ENCODE measurements around the gene PML.

The PML gene, protein sequence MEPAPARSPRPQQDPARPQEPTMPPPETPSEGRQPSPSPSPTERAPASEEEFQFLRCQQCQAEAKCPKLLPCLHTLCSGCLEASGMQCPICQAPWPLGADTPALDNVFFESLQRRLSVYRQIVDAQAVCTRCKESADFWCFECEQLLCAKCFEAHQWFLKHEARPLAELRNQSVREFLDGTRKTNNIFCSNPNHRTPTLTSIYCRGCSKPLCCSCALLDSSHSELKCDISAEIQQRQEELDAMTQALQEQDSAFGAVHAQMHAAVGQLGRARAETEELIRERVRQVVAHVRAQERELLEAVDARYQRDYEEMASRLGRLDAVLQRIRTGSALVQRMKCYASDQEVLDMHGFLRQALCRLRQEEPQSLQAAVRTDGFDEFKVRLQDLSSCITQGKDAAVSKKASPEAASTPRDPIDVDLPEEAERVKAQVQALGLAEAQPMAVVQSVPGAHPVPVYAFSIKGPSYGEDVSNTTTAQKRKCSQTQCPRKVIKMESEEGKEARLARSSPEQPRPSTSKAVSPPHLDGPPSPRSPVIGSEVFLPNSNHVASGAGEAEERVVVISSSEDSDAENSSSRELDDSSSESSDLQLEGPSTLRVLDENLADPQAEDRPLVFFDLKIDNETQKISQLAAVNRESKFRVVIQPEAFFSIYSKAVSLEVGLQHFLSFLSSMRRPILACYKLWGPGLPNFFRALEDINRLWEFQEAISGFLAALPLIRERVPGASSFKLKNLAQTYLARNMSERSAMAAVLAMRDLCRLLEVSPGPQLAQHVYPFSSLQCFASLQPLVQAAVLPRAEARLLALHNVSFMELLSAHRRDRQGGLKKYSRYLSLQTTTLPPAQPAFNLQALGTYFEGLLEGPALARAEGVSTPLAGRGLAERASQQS

DNA sequence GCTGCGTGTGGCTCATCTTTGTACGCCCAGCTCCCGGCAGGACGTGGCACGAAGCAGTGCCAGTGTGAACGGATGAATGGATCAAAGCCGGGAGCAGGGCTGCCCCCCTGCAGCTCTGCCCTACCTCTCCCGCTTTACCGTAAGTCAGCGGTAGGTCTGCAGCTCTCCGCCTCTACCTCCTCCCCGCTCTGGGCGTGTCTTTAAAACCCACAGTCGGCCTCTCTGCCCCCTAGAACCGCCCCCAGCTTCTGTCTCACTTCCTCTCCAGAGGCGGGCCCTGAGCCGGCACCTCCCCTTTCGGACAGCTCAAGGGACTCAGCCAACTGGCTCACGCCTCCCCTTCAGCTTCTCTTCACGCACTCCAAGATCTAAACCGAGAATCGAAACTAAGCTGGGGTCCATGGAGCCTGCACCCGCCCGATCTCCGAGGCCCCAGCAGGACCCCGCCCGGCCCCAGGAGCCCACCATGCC lies at the start of gene PML:
TSS of gene PML (plus strand) at position 304 of the 471 bp plus-strand sequence. CDS start at position 401, 97 bp downstream.
- in situ Hi-C loops (cut with MboI; ENCODE audit: low sequenced_read_pairs): no loop called here

DNA sequence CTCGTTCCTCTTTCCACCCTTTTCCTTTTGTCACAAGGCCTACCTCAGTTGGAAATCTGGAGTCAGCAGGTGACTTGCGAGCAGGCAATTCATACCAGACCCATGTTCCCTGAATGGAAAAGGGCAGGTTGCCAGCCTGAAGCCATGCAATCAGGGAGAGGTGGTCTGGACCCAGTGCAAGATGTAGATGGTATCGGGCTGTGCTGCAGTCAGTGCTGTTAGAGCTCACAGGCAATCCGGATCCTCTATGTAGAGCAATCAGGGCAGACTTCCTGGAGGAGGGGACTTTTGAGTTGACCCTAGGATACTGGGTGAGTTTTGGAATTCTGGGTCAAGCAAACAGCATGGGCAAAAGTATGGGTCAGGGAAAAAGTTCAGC lies 49.4 kb upstream of the PML start:
- in situ Hi-C loops (cut with MboI; ENCODE audit: low sequenced_read_pairs): no loop called here

DNA sequence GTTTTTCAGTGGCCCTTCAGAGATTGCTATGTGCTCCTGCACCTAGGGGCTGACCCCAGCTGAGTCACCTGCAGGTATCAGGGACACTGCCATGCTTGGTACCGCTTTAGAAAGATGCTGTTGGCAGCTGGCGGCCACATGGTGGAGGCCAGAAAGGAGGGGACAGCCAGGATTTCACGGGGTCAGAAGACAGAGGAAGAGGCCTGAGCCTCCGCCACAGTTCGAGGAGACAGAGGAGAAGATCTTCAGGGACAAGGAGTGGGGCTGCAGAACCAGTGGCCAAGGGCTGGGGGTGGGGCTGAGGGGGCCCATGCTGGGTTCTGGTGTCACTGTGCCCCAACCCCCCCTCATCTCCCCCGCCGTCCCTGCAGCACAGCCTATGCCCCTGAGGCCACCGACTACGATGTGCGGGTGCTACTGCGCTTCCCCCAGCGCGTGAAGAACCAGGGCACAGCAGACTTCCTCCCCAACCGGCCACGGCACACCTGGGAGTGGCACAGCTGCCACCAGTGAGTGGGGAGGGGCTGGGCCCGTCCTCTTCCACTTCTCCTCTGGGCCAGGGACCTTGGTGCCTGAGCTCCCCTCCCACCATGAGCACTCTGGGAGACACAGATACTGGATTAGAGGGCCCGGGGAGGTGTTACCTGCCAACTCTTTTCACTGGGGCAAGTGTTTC lies 48.3 kb upstream of the PML start:
- in situ Hi-C loops (cut with MboI; ENCODE audit: low sequenced_read_pairs): no loop called here

DNA sequence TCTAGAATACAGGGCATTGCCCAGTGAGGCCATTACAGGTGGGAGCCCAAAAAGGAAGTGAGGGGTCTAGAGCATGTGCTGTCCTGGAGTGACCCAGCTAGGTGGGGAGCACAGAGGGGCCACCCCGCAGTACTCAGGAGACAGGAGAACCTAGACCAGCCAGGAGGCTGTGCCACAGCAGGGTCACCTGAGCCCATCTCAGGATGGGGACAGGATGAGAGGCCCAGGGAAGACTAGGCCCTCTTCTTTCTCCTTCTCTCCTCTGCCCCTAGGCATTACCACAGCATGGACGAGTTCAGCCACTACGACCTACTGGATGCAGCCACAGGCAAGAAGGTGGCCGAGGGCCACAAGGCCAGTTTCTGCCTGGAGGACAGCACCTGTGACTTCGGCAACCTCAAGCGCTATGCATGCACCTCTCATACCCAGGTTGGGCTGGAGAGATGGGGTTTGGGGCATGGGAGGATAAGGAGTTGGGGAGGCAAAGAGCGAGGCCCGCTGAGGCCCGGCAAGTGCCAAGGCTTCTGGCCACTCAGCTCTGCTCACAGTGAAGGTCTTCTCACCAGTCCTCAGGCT lies 47.6 kb upstream of the PML start:
- in situ Hi-C loops (cut with MboI; ENCODE audit: low sequenced_read_pairs): no loop called here

DNA sequence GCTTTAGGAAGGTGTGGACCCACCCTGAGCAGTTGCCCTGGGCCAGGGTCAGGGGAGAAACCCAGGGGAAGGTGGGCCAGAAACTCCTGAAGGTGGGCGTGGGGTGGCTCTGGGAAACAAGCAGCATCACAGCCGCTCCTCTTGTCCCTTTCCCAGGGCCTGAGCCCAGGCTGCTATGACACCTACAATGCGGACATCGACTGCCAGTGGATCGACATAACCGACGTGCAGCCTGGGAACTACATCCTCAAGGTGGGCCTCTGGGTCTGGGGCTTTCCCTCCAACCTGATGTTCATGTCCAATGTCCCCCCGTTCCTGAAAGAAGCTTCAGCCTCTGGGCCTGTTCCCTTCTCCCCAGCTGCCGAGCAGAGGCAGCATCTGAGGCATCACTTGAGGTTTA lies 46.9 kb upstream of the PML start:
- in situ Hi-C loops (cut with MboI; ENCODE audit: low sequenced_read_pairs): no loop called here

DNA sequence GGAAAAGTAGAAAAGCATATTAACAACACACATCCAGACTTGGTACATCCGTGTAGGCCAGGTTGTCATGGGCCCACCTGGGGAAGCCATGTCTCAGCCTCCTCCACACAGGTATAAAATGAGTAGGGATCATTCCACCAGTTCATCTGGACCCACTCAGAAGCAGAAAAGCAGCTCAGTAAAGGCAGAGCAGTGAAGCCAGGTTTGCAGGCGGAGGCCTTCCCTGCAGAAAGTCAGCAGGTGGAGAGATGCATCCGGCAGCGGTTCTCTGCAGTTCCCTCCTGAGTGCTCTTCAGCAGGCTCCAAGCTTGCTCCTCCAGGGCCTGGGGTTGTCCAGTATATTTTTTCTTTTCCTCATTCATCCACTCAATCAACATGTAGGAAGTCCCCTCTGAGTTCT lies 46.1 kb upstream of the PML start:
- in situ Hi-C loops (cut with MboI; ENCODE audit: low sequenced_read_pairs): no loop called here

DNA sequence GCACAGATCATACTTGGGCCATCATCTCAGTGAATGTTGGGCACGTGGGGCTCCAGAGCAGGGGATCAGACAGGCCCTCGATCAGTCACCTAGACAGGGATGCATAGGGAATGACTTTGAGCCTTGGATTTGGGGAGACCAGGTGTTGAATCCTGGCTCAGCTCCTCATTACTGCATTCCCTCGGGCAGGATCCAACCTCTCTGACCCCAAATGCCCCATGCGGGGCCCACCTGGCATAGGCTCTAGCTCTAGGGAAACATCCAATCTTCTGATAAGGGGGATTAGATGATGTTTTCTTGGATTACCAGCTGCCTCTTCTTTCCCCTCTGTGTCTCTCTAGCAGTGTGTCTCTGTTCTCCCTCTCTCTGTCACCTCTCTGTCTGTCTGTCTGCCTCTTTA lies 45.5 kb upstream of the PML start:
- in situ Hi-C loops (cut with MboI; ENCODE audit: low sequenced_read_pairs): no loop called here

DNA sequence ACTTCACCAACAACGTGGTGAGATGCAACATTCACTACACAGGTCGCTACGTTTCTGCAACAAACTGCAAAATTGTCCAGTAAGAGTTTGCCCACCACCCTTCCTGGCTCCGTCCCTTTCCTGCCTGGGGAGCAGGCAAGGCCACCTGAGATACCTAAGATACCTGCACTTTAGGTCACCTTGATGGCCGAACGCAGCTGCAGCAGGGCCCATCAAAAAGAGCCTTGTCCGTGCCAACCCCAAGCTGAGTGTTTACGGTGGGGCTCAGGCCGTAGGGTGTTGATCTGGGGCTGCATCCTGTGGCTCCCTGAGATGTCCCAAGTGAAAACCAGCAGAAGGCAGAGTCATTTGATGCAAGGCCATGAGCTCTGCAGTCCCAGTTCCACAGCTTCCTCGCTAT lies 45.0 kb upstream of the PML start:
- in situ Hi-C loops (cut with MboI; ENCODE audit: low sequenced_read_pairs): no loop called here

DNA sequence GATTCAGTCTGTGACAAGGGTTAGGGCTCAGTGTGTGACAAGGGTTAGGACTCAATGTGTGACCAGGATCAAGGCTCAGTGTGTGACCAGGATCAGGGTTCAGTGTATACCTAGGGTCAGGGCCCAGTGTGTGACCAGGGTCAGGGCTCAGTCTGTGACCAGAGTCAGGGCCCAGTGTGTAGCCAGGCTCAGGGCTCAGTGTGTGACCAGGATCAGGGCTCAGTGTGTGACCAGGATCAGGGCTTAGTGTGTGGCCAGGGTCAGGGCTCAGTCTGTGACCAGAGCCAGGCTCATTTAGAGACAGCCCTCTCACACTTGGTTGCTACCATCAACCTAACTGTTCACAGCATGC lies 44.1 kb upstream of the PML start:
- in situ Hi-C loops (cut with MboI; ENCODE audit: low sequenced_read_pairs): no loop called here

DNA sequence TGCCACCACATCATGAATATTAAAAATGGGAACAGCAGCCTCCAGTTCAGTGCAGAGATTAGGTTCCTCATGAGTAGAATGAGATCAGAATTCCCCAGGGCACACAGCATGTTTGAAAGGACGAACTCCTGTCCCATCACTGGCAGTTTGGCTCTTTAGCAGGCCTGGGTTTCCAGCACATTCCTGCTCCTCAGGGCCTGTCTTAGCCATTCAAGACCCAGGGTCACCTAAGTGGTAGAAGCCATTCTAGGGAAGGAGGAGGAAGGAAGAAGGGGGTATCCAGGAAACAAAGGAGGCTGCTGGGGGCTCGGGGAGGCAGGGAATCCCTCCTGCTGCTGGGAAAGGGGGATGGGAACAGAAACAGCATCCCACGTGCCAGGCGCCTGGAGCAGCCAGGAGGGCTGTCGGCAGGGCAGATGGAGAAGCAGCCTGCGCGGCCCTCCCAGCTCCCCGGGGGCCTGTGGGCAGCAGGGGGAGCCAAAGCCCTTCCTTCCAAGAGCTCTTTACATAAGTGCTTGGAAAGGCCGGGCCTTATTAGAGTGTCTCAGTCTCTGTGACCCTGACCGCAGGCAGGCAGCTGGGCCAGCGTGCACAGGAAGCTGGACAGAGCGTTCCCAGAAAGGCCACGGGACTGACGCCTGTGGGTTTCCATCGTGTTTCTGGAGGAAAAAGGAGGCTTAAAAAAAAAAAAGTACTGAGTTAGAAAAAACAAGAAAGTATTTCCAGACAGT lies 43.5 kb upstream of the PML start:
- in situ Hi-C loops (cut with MboI; ENCODE audit: low sequenced_read_pairs): no loop called here

DNA sequence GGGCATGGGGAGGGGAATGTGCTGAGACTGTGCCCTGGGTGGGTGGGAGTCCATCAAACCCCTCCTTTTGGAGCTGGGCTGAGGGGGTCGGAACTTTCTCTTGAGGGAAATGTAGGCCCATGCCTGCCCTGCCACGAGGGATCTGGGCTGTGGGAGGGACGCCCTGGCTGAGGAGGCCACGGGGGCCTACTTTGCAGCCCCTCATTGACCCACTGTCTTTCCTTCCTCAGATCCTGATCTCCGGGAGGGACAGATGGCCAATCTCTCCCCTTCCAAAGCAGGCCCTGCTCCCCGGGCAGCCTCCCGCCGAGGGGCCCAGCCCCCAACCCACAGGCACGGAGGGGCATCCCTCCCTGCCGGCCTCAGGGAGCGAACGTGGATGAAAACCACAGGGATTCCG lies 42.9 kb upstream of the PML start:
- in situ Hi-C loops (cut with MboI; ENCODE audit: low sequenced_read_pairs): no loop called here

DNA sequence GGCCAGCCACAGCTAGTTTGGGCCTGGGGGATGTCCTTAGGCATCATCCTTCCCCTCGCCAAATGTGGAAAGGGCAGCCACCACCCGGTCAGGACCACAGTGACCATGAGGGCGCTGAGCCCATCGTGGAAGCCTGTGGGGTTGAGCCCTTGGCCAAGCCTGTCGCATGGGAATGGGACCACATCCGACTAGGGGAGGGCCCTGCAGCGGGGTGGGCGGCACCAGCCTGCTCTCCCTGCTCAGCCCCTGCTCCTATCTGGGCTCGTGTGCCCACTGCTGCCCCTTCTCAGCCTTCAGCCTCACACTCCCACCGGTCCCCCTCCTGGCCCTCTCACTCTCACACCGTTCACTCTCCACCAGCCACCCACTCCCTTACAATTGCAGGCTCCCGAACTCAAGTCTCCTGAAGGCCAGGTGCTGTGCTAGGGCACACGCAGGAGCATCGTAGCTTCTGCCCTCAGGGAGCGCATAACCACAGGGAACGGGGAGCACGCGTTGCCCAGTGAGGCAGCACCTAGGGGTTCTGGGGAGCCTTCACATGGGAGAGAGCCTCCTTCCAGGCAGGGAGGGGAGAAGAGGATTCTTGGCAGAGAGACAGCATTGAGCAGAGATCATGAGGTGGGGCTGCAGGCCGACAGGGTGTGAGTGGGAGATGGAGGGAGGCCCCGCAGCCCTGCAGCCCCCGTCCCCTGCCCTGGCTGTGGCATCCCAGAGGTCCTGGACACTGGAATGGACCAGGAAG lies 42.2 kb upstream of the PML start:
- in situ Hi-C loops (cut with MboI; ENCODE audit: low sequenced_read_pairs): no loop called here

DNA sequence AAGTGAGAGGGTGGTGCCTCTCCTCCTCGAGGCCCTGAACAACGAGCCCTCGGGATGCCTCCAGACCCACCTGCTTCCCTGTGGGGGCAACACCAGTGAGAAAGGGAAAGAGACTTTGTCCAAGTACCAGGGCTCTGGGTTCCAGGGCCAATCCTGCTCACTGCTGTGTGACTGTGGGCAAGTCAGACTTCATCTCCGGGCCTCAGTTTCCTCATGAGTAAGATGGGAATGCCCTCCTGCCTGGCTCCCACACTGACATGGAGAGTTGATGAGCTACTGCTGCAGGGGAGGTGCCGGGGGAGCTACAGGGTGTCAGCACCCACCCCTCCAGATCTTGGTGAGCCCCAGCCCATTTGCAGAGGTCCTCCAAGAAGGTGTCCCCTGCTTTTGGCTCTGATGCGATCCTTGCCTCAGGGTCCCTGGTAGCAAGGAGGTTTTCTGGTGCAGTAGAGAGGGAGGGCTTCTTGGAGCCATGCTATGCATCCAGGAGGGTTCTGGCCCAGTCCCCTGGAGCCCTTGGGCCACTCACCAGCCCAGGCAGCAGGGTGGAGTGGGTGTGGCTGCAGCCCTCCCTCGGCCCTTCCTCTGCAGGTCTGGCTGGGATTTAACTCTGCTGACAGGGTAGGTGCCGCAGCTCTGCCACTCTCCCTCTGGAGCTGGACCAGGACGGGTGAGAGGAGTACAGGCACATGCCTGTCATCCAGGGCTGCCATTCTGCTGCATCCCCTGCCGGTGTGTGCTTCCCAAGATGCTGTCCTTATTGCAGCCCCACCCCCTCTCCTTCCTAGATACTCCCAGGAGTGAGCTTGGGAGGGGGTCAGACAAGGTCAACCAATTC lies 41.4 kb upstream of the PML start:
- in situ Hi-C loops (cut with MboI; ENCODE audit: low sequenced_read_pairs): no loop called here

DNA sequence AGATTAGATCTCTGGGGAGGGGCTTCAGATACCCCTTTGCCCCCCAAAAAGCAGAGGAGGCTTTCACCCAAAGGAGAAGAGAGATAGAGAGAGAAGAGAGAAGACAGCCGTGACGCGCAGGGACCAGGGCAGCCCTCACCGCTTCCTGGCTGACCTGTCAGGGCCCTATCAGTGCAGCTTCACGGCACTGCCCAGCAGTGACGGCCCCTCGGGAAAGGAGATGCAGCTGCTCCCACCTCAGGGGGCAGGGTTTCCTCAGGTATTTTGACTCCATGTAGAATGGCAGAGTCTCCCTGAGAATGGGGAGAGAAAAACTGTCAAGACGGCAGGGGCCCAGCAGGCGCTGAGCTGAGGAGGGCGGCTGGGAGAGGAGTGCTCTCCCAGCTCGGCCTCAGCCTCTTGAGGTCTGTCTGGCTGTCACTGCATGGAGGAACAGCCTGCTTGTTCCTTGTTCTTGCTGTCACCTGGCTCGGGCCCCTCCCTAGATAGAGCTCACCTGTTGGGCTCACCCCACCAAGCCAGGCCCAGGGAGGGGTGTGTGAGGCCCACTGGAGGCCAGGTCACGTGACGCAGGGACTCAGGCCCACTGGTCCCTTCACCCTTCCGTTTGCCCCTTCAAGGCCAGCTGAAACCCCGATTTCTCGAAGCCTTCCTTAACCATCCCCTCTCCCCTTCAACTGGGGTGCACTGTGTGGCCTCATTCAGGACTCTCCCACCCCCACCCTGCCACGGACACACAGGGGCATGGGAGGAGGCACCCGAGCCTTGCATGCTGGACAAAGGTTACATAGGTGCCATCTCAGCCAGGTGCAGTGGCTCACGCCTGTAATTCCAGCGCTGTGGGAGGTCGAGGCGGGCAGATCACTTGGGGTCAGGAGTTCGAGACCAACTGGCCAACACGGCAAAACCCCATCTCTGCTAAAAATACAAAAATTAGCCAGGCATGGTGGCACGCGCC lies 40.0 kb upstream of the PML start:
- in situ Hi-C loops (cut with MboI; ENCODE audit: low sequenced_read_pairs): no loop called here

DNA sequence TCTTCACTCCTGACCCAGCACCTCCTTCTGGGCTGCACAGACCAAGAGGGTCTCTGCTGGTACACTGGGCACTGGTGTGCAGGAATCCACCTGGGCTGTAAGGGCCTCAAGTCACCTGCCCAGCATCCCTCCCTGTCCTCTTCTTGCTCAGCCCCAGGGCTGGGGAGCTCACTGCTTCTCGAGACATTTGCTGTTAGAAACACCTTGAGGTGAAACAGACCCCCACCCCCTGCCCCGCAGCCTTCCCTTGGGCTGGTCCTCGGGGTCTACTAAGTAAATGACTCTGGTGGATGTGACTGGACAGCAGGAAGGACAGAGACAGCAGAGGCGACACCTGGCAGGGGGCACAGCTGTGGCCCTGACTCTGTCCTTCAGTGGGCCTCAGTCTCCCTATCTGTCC lies 39.2 kb upstream of the PML start:
- in situ Hi-C loops (cut with MboI; ENCODE audit: low sequenced_read_pairs): no loop called here

DNA sequence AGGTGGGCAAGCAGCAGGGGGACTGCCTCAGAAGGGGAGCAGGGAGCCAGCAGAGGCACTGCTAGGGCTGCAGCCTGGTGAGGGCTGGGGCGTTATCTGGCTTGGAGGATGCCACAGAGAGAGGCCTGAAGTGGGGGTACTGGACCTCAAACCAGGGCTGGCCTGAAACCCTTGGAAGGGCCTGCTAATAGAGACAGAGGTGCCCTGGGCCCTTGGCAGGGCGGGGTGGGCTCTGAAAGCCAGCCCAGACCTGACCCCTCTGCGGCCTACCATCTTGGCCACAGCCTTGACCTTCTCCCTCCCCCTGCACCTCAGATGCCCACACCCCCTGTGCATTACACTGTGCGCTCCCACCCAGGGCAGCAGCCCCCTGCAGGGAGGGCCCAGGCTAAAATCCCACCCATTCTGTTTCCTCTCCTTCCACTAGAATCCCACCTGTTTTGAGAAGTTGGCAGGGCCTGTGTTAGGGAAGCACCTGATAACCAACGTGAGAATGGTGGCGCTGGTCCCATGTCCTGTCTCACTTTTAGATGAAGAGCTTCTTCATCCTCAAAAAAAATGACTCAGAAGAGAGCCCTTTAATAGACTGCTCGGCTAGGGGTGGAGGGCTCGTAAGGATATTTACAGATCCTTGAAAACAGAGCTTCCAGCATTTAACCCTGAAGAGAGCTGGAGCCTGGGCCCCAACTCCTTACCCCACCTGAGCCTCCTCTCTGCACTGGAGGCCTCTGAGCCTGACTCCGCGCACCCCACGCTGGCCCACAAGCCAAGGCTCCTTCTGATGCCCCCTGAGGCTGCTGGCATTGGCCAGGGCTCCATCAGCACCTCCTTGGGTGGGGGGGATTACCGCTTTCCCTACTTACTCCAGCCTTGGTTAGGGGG lies 38.4 kb upstream of the PML start:
- in situ Hi-C loops (cut with MboI; ENCODE audit: low sequenced_read_pairs): no loop called here

DNA sequence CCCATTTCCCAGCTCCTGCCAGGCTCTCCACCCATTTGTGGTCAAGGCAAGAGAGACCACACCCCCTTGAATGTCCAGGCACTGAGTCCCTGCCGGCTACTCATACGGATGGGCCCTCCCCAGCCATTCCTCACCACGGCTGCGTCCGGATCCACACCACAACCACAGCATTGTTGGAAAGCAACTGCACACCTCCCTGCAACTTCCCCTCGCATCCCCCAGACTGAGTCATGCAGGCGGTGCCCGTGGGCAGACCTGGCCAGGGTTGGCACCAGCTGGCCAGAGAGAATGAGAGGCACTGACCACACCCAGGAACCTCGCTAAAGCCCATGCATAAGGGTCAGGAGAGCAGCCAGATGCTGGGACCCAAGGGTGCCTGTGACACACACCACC lies 37.8 kb upstream of the PML start:
- in situ Hi-C loops (cut with MboI; ENCODE audit: low sequenced_read_pairs): no loop called here
